OCI-M2 (cell line): ENCODE measurements around the gene HLA-G.
"Not testable (repeated sequence)": the region's sequence is repeated elsewhere in the genome, so short reads cannot be mapped to it uniquely, and the experiment has no call there.

Experiments
- DNase-seq: peaks from one replicate; lab custom pipeline; 2025; ENCODE audit not compliant: unreplicated experiment; lab: John Stamatoyannopoulos, UW

The HLA-G gene

DNA sequence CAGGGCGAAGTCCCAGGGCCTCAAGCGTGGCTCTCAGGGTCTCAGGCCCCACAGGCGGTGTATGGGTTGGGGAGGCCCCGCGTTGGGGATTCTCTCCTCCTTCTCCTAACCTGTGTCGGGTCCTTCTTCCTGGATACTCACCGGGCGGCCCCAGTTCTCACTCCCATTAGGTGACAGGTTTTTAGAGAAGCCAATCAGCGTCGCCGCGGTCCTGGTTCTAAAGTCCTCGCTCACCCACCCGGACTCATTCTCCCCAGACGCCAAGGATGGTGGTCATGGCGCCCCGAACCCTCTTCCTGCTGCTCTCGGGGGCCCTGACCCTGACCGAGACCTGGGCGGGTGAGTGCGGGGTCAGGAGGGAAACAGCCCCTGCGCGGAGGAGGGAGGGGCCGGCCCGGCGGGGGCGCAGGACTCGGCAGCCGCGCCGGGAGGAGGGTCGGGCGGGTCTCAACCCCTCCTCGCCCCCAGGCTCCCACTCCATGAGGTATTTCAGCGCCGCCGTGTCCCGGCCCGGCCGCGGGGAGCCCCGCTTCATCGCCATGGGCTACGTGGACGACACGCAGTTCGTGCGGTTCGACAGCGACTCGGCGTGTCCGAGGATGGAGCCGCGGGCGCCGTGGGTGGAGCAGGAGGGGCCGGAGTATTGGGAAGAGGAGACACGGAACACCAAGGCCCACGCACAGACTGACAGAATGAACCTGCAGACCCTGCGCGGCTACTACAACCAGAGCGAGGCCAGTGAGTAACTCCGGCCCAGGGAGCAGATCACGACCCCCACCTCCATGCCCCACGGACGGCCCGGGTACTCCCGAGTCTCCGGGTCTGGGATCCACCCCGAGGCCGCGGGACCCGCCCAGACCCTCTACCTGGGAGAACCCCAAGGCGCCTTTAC, at the start of gene HLA-G:
Gene HLA-G (plus strand): TSS at position 247 of the 892 bp plus-strand sequence. CDS start 20 bp downstream, at position 267.
- DNase-seq, result no peak

- not testable (repeated sequence) for DNase-seq
Measured at GRCh38 chr6:29780019-29780698, 47.5 kb upstream of the HLA-G start.

- no peak for DNase-seq
Measured at GRCh38 chr6:29789176-29789575, 38.4 kb upstream of the HLA-G start.

- DNase-seq, result no peak
Measured at GRCh38 chr6:29790626-29791025, 37.0 kb upstream of the HLA-G start.

GRCh38 chr6:29791162-29791561, 36.5 kb upstream of the HLA-G start:
- DNase-seq, result no peak

- DNase-seq, result no peak
Measured at GRCh38 chr6:29791786-29792122, 35.9 kb upstream of the HLA-G start.

GRCh38 chr6:29792123-29793035, 35.2 kb upstream of the HLA-G start:
- DNase-seq, result no peak

- no peak for DNase-seq
Measured at GRCh38 chr6:29793036-29793356, 34.6 kb upstream of the HLA-G start.

DNA sequence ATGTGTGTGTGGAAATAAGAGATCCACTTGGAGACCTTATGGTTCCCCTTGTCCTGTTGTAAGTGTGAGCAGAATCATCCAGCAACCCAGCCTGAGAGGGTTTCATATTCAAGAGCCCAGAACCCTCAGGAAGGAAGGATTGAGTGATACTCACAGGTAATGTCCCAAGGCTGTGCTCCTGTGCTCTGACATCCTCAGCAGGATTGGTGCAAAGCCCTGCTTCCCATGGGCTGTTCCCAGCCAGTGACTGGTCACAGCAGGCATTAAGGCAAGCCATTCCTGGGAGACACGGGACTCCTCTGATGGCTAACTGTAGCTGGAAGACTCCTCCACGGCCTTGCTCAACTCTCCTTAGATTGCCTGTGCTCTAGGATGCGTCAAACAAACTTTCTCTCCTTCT, 33.8 kb upstream of the HLA-G start:
- no peak for DNase-seq

DNA sequence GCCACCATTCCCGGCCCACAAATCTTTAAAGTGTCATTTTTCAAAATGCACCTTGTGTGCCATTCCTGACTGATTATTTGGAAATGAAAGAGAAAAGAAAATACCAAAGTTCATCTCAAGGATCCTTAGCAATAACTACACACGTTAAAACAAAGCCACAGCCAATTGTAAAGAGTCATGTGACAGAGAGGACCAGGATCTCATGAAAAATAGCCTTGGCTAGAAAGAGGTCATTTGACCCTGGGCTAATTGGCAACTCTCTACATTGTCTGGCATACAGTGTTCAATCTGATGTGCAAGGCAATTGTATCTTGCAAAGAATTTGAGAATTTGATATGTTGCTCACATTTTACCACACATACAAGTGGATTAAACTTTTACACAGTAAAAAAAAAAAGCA, 31.6 kb upstream of the HLA-G start:
- DNase-seq, result no peak

DNA sequence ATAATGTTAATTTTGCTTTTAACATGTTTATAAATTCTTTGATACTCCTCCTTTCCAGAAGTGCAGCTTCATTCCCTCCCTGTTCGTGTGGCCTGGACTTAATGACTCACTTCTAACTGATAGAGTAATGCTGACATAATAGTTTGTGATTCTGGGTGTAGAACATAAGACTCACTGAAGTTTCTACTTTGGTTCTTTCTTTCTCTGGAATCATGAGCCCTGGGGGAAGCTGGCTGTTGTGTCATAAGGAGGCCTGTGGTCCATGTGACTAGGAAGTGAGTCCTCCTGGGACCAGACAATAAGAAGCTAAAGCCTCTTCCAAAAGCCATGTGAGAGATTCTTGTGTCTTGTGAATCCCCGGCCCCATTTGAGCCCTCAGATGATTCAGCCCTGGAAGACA, 30.5 kb upstream of the HLA-G start:
- no peak for DNase-seq

DNA sequence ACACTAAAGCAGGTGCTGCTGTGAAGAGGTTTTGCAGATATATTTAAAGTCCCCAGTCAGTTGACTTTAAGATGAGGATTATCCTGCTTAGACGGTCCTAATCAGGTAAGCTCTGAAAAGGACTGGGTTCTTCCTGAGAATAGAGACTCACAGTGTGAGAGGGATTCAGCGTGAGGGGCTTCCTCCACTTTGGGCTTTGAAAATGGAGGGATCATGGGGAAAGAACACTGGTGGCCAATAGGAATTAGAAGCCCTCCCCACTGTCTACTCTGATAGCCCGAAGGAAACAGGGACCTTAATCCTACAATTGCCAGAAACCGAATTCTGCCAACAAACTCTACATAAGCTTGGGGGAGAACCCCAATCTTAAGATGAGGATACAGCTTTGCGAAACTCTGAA, 29.7 kb upstream of the HLA-G start:
- no peak for DNase-seq

DNA sequence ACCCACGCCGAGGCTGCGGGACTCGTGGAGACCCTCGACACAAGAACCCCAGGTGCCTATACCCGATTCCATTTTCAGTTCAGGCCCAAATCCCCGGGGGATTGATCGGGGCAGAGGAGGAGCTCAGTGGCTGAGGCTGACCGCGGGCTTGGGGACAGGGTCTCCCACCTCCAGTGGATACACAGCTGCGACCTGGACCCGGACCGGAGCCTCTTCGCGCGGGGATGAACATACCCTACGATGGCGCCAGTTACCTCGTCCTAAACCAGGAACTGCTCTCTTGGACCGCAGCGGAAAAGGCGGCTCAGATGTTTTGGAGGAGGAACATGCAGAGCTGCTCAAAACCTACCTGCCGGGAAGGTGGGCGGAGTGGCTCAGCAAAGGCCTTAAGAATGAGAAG, 27.4 kb upstream of the HLA-G start:
- DNase-seq, result no peak

- no peak for DNase-seq
Measured at GRCh38 chr6:29806387-29806786, 21.2 kb upstream of the HLA-G start.

GRCh38 chr6:29809249-29809648, 18.4 kb upstream of the HLA-G start:
- no peak for DNase-seq

GRCh38 chr6:29810371-29810770, 17.3 kb upstream of the HLA-G start:
- no peak for DNase-seq

DNA sequence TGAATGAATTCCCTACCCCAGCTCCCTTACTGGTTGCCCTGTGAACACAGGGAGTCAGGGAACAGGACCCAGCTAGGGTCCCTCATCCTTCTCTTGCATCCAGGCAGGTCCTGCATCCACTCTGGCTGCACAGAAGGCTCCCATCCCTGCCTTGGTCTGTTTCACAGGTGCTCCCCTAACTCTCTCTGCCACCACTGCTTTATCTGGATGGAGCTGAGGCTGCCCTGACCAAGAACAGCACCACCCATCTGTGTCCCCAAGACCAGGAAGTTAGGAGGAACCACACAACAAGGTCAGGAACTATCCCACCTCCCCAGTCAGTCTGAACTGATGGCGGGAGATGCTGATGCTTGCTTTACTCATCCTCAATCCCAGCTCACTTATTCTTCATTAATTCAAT, 16.2 kb upstream of the HLA-G start:
- DNase-seq, result no peak

- DNase-seq, result no peak
Measured at GRCh38 chr6:29813066-29813465, 14.6 kb upstream of the HLA-G start.

- DNase-seq, result no peak
Measured at GRCh38 chr6:29813809-29814208, 13.8 kb upstream of the HLA-G start.

DNA sequence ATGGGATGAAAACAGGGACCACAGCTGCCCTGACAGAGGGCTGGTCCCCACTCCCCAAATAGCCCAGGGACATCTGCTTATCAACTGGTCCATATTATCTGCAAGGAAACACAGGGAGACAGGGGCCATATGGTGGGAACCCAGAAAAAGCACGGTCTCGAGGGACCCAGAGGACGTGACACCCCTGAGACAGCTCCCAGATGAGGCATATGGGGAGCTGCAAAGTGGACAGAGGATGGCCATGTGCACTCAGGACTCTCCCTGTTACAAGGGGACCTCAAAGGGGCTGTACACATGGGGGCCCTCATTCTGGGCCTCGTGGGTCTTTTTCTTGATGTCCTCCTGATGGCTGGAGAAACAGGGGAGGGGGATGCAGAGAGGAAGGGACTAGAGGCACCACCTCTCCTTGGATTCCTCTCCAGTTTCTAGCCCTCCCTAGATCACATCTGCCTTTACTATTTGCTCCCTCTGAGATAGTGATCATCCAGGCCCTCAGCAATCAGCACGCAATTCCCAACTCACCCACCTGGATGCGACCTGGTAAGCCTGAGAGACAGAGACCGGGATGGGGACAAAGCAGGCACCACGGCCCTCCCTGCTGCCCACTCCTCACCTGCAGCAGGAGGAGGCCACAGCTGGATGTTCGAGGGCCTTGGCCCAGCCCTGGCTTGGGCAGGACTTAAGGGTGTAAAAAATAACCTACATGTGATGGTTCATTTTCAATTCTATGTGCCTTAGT, 13.1 kb upstream of the HLA-G start:
- no peak for DNase-seq
